A549 (cell line): ENCODE results near the gene NUP214. TPM values are rescaled to one million over a fixed set of nuclear protein-coding genes. Genes with fewer than 3 reads are reported as not detected.

Source experiments
- ATAC-seq, 2 experiments: fragments of 200-7000 bp in 1 of 2; fragments of >200 bp in 1 of 2; cut with Nextera tagmentation in 1 of 2; cut with Tn5 transposase in 1 of 2; 3 replicates each; pipeline versions ENCODE4 v1.8.0 to v1.9.1; 2018 to 2020; ENCODE audit warnings: mild to moderate bottlenecking in 1 of 2, moderate library complexity in 1 of 2
- CTCF ChIA-PET: fragments of 300-600 bp; sonication (Branson Sonifier 250); formaldehyde crosslinking; extraction: SDS; loops from one replicate; lab custom pipeline; 2021; ENCODE audit warnings: antibody characterized with exemption, inconsistent platforms; lab: Yijun Ruan, JAX
- POLR2A ChIA-PET: fragments of 350-600 bp; formaldehyde crosslinking; extraction: SDS; loops from one replicate; lab custom pipeline; 2021; ENCODE audit warnings: antibody characterized with exemption, inconsistent platforms; lab: Yijun Ruan, JAX
- DNase-seq, 2 experiments: peaks; one replicate each; pipeline versions ENCODE4 v3.0.0 to v3.0.0-alpha.2; 2011 to 2016; ENCODE audit warnings: low read depth in 1 of 2, low spot score in 1 of 2
- FAIRE-seq: peaks from 2 replicates; lab custom pipeline; 2011; peaks lifted over from hg19 to GRCh38; lab: Jason Lieb, UNC
- H3K27ac ChIP-seq, 2 experiments: fragments of >200 bp; sonication (Bioruptor Twin); formaldehyde crosslinking; 3 replicates each; pipeline ENCODE4 v1.5.1; 2016 to 2017
- H3K4me1 ChIP-seq: fragments of >200 bp; sonication (Bioruptor Twin); formaldehyde crosslinking; 3 replicates; pipeline ENCODE4 v1.6.1; 2016
- H3K4me2 ChIP-seq: fragments of >200 bp; sonication (Bioruptor Twin); formaldehyde crosslinking; 3 replicates; pipeline ENCODE4 v1.6.1; 2016
- H3K4me3 ChIP-seq: fragments of >200 bp; sonication (Bioruptor Twin); formaldehyde crosslinking; 3 replicates; pipeline ENCODE4 v1.5.1; 2016
- H3K9me3 ChIP-seq: fragments of >200 bp; sonication (Bioruptor Twin); formaldehyde crosslinking; 3 replicates; pipeline ENCODE4 v1.6.1; 2016
- BHLHE40 ChIP-seq: IDR thresholded peaks from 2 replicates; pipeline ENCODE4 v1.6.1; 2012; ENCODE audit warnings: low read depth, low read length, inconsistent platforms
- EP300 ChIP-seq, 2 experiments: fragments of >200 bp; sonication (Bioruptor Twin); formaldehyde crosslinking; IDR thresholded peaks; 2 replicates in 1 of 2; 3 replicates in 1 of 2; pipeline ENCODE4 v1.6.1; 2016 to 2017
- GATA3 ChIP-seq: IDR thresholded peaks from 2 replicates; pipeline ENCODE4 v1.6.1; 2012; ENCODE audit warnings: borderline replicate concordance
- HEYL ChIP-seq: fragments of 250-450 bp; sonication (Bioruptor Pico); IDR thresholded peaks from 2 replicates; pipeline ENCODE4 v1.8.0; 2021; ENCODE audit warnings: mild to moderate bottlenecking, moderate library complexity
- HOXA7 ChIP-seq: fragments of 250-450 bp; sonication (Bioruptor Pico); IDR thresholded peaks from 2 replicates; pipeline ENCODE4 v1.5.0; 2020; ENCODE audit warnings: mild to moderate bottlenecking, moderate library complexity
- HOXB13 ChIP-seq: fragments of 250-450 bp; sonication (Bioruptor Pico); IDR thresholded peaks from 2 replicates; pipeline ENCODE4 v1.5.0; 2020; ENCODE audit warnings: low read depth, mild to moderate bottlenecking, moderate library complexity
- JUNB ChIP-seq: fragments of >200 bp; sonication (Bioruptor Twin); formaldehyde crosslinking; IDR thresholded peaks from 2 replicates; pipeline ENCODE4 v1.6.1; 2016
- KDM5A ChIP-seq: fragments of 200-600 bp; sonication (generic); IDR thresholded peaks from 2 replicates; pipeline ENCODE4 v1.6.1; 2016; ENCODE audit warnings: antibody characterized with exemption, mild to moderate bottlenecking
- MAFK ChIP-seq: fragments of 450-650 bp; IDR thresholded peaks from 2 replicates; pipeline ENCODE4 v1.6.1; 2014; ENCODE audit not compliant: partially characterized antibody
- MAZ ChIP-seq: fragments of 150-350 bp; IDR thresholded peaks from 2 replicates; pipeline ENCODE4 v1.6.1; 2014; ENCODE audit warnings: antibody characterized with exemption, low read depth, low read length, borderline replicate concordance
- MYC ChIP-seq: IDR thresholded peaks from 2 replicates; pipeline ENCODE4 v1.6.1; 2012; ENCODE audit warnings: mild to moderate bottlenecking, inconsistent platforms, low read length, improper control_type of control experiment, borderline replicate concordance
- NPAS2 ChIP-seq: fragments of 250-450 bp; sonication (Bioruptor Pico); IDR thresholded peaks from 2 replicates; pipeline ENCODE4 v1.8.0; 2022; ENCODE audit warnings: mild to moderate bottlenecking, moderate library complexity, borderline replicate concordance
- POLR2AphosphoS2 ChIP-seq: conservative IDR thresholded peaks from 2 replicates; pipeline ENCODE4 v1.6.1; 2012; ENCODE audit warnings: low read length, improper control_type of control experiment, inconsistent platforms
- RAD21 ChIP-seq, 2 experiments: fragments of >200 bp in 1 of 2; sonication (Bioruptor Twin) in 1 of 2; formaldehyde crosslinking in 1 of 2; IDR thresholded peaks in 1 of 2; conservative IDR thresholded peaks in 1 of 2; 2 replicates in 1 of 2; 3 replicates in 1 of 2; pipeline ENCODE4 v1.6.1; 2012 to 2018; ENCODE audit warnings: inconsistent platforms in 1 of 2
- RFX5 ChIP-seq: fragments of 450-650 bp; IDR thresholded peaks from 2 replicates; pipeline ENCODE4 v1.7.1; 2014; ENCODE audit warnings: antibody characterized with exemption, mild to moderate bottlenecking, moderate library complexity
- SREBF2 ChIP-seq: fragments of 450-650 bp; IDR thresholded peaks from 2 replicates; pipeline ENCODE4 v1.6.1; 2014; ENCODE audit warnings: mild to moderate bottlenecking, moderate library complexity
- TP53 ChIP-seq: fragments of 250-450 bp; sonication (Bioruptor Pico); IDR thresholded peaks from 2 replicates; pipeline ENCODE4 v1.5.0; 2021; ENCODE audit warnings: mild to moderate bottlenecking, moderate library complexity
- ZFP36 ChIP-seq: fragments of 450-650 bp; IDR thresholded peaks from 2 replicates; pipeline ENCODE4 v1.6.1; 2014; ENCODE audit warnings: borderline replicate concordance; ENCODE audit not compliant: partially characterized antibody
- ZNF302 ChIP-seq: fragments of 250-450 bp; sonication (Bioruptor Pico); IDR thresholded peaks from 2 replicates; pipeline ENCODE4 v1.9.0; 2021; ENCODE audit warnings: inconsistent platforms, mild to moderate bottlenecking, moderate library complexity
- WGBS: methylation state at CpG from one replicate; pipeline ENCODE4 v1.1.6; 2017; ENCODE audit errors: missing lambda C conversion rate; 5-methylcytosine and 5-hydroxymethylcytosine counted together
- polyA plus RNA-seq, 4 experiments: library from polyadenylated mRNA; depleted of rRNA in 3 of 4; stranded (reverse); fragments of >200 nt; fragmentation: RNase III in 1 of 4; extraction: RNeasy Plus Mini Kit Qiagen cat#74134 plus additional on column Dnase treatment in 1 of 4; gene quantifications; 2 replicates in 3 of 4; 3 replicates in 1 of 4; pipeline ENCODE4 v1.2.3, GENCODE V29; 2011 to 2017
- TF ChIP-seq, protein P1 (sequence below): fragments of >200 bp; sonication (Bioruptor Twin); formaldehyde crosslinking; IDR thresholded peaks from 3 replicates; pipeline ENCODE4 v1.6.1; 2016
- TF ChIP-seq, protein P2 (sequence below): fragments of 200-600 bp; sonication (generic); IDR thresholded peaks from 2 replicates; pipeline ENCODE4 v1.6.1; 2016; ENCODE audit warnings: antibody characterized with exemption, mild to moderate bottlenecking, moderate library complexity
- TF ChIP-seq, protein P3 (sequence below): IDR thresholded peaks from 2 replicates; pipeline ENCODE4 v1.6.1; 2012
- TF ChIP-seq, protein P4 (sequence below): fragments of 250-450 bp; sonication (Bioruptor Pico); IDR thresholded peaks from 2 replicates; pipeline ENCODE4 v1.5.0; 2021; ENCODE audit warnings: mild to moderate bottlenecking, moderate library complexity, borderline replicate concordance
- TF ChIP-seq, protein P5 (sequence below): fragments of >200 bp; sonication (Bioruptor Twin); formaldehyde crosslinking; IDR thresholded peaks from 3 replicates; pipeline ENCODE4 v1.5.1; 2016

NUP214 gene
- polyA plus RNA-seq, 2 of the 4 experiments (the other 2 are of a cell fraction): 14.4 to 18.5 TPM

DNA sequence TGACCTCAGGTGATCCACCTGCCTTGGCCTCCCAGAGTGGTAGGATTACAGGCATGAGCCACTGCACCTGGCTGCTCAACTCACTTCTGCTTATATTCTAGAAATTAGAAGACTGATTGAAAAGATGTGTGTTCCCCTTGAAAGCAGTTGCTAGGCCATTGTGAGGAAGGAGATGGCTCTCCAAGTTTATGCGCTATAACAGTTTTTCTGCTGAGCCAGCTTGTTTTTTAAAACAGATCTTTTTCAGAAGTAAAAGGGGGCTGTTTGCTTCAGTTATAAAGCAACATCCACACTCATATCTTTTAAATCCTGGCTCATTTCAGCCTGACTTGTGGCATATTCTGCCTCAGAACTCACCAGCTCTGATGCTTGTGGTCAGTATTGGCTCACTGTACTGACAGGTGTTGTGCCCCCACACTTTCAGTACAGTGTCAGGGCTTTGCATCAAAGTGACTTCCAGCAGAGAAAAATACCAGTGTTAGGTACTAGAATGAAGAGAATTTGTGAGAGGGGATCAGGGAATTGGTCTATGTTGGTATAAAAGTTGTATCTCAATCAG lies 49.4 kb downstream of the NUP214 start:
- Histone ChIP-seq H3K4me2 (no peak overlapping the region), H3K4me3 (no peak overlapping the region), H3K4me1 (no peaks in the 10 kb centered on the region), H3K27ac (no peak overlapping the region), H3K9me3 (no peaks in the 10 kb centered on the region)
- ChIA-PET CTCF (interaction anchor here (10.7 kb wide), 1 partner anchor 161 kb away, joined by 189 read pairs; no protein-coding TSS in a partner anchor), POLR2A (no interaction called here)
- WGBS: 100% methylated on average over 1 of the region's 1 CpG
- no peak for DNase-seq
- ATAC-seq: no peak
- FAIRE-seq: no peak
- peak; percentile 87 for TF ChIP-seq MAFK
- TF ChIP-seq ZFP36: no peak
- no peak for TF ChIP-seq SREBF2
- no peak for TF ChIP-seq HOXB13 (CRISPR knock-in tag)
- no peak for TF ChIP-seq HOXA7 (CRISPR knock-in tag)
- TF ChIP-seq JUNB: no peak
- TF ChIP-seq POLR2AphosphoS2: no peak
- no peak for TF ChIP-seq EP300 (IDR thresholded peaks at IDR 0.05)

DNA sequence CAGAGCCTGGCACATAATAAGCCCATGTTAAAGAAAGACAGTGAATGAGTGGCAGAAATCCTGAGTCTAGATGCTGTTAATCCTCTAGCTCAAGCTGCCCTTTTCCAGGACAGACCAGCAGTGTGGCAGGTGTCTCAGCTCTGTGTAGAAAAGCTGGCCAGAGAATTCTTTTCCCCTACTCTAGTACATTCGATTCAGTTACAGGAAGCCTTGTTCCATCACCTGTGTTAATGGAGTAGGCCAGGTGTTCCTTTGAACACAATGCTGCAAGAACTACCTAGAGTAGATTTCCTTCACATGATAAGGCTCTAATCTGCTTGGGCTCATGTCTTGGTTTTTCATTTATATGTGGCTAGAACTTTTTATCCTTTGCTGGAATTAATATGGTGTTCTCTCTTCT lies 52.5 kb downstream of the NUP214 start:
- ChIA-PET CTCF (interaction anchor here (0.6 to 10.7 kb wide), 30 partner anchors 11 to 163 kb away, joined by 3 to 189 read pairs (median 4); no protein-coding TSS in a partner anchor), POLR2A (no interaction called here)
- Histone ChIP-seq H3K4me3 (no peak overlapping the region), H3K4me1 (no peaks in the 10 kb centered on the region), H3K9me3 (no peaks in the 10 kb centered on the region), H3K4me2 (no peak overlapping the region), H3K27ac (no peak overlapping the region)
- 82% methylated on average over 1 of the region's 1 CpG for WGBS
- no peak for DNase-seq
- no peak for FAIRE-seq
- peak; percentile 40 to 42; a peak in 4 of 6 replicates for ATAC-seq
- TF ChIP-seq HOXB13 (CRISPR knock-in tag): no peak
- TF ChIP-seq ZNF302: no peak
- no peak for TF ChIP-seq KDM5A

DNA sequence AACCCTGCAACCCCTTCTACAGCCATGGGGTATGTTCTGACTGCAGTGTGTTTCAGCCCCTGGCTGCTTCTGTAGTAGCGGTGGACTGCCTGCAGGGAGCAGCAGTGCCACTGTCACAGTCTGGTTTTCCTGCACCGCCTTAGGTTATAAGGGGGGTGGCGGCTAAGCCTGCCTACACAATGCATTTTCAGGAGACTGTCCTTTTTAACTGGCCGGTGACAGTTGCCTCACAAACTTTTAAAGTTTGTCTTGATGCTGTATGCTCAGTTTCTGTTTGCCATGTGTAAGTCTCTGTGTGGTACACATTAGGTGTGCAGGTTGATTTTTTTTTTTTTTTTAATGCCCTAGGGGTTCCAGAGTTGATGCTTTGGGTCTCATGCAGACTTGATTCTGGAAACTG lies 53.0 kb downstream of the NUP214 start:
- ChIA-PET POLR2A (no interaction called here), CTCF (interaction anchor here (0.6 to 10.7 kb wide), 36 partner anchors 11 to 1016 kb away, joined by 3 to 189 read pairs (median 4); no protein-coding TSS in a partner anchor)
- ATAC-seq (peak; percentile 98 to 99), DNase-seq (peak; percentile 67 to 88), FAIRE-seq (no peak)
- H3K4me2 ChIP-seq: no peak overlapping the region
- 17% methylated on average over 4 of the region's 4 CpGs for WGBS
- no peak overlapping the region for H3K27ac ChIP-seq
- H3K4me1 ChIP-seq: no peaks in the 10 kb centered on the region
- H3K4me3 ChIP-seq: no peak overlapping the region
- no peaks in the 10 kb centered on the region for H3K9me3 ChIP-seq
- TF ChIP-seq TP53 (CRISPR knock-in tag): no peak
- TF ChIP-seq NPAS2 (CRISPR knock-in tag): no peak
- TF ChIP-seq RFX5: no peak
- TF ChIP-seq MYC: no peak
- TF ChIP-seq, protein P1, sequence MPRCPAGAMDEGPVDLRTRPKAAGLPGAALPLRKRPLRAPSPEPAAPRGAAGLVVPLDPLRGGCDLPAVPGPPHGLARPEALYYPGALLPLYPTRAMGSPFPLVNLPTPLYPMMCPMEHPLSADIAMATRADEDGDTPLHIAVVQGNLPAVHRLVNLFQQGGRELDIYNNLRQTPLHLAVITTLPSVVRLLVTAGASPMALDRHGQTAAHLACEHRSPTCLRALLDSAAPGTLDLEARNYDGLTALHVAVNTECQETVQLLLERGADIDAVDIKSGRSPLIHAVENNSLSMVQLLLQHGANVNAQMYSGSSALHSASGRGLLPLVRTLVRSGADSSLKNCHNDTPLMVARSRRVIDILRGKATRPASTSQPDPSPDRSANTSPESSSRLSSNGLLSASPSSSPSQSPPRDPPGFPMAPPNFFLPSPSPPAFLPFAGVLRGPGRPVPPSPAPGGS: no peak
- no peak for TF ChIP-seq ZNF302
- TF ChIP-seq MAZ: no peak
- no peak for TF ChIP-seq BHLHE40
- TF ChIP-seq, protein P2, sequence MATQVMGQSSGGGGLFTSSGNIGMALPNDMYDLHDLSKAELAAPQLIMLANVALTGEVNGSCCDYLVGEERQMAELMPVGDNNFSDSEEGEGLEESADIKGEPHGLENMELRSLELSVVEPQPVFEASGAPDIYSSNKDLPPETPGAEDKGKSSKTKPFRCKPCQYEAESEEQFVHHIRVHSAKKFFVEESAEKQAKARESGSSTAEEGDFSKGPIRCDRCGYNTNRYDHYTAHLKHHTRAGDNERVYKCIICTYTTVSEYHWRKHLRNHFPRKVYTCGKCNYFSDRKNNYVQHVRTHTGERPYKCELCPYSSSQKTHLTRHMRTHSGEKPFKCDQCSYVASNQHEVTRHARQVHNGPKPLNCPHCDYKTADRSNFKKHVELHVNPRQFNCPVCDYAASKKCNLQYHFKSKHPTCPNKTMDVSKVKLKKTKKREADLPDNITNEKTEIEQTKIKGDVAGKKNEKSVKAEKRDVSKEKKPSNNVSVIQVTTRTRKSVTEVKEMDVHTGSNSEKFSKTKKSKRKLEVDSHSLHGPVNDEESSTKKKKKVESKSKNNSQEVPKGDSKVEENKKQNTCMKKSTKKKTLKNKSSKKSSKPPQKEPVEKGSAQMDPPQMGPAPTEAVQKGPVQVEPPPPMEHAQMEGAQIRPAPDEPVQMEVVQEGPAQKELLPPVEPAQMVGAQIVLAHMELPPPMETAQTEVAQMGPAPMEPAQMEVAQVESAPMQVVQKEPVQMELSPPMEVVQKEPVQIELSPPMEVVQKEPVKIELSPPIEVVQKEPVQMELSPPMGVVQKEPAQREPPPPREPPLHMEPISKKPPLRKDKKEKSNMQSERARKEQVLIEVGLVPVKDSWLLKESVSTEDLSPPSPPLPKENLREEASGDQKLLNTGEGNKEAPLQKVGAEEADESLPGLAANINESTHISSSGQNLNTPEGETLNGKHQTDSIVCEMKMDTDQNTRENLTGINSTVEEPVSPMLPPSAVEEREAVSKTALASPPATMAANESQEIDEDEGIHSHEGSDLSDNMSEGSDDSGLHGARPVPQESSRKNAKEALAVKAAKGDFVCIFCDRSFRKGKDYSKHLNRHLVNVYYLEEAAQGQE: no peak
- no peak for TF ChIP-seq KDM5A
- no peak for TF ChIP-seq HOXA7 (CRISPR knock-in tag)
- TF ChIP-seq MAFK: no peak
- TF ChIP-seq, protein P3, sequence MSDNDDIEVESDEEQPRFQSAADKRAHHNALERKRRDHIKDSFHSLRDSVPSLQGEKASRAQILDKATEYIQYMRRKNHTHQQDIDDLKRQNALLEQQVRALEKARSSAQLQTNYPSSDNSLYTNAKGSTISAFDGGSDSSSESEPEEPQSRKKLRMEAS: no peak
- no peak for TF ChIP-seq HEYL
- peak; percentile 74 to 79 for TF ChIP-seq RAD21 (conservative IDR thresholded peaks at IDR 0.05 in 1 of 2, IDR thresholded peaks at IDR 0.05 in 1 of 2)
- TF ChIP-seq, protein P4, sequence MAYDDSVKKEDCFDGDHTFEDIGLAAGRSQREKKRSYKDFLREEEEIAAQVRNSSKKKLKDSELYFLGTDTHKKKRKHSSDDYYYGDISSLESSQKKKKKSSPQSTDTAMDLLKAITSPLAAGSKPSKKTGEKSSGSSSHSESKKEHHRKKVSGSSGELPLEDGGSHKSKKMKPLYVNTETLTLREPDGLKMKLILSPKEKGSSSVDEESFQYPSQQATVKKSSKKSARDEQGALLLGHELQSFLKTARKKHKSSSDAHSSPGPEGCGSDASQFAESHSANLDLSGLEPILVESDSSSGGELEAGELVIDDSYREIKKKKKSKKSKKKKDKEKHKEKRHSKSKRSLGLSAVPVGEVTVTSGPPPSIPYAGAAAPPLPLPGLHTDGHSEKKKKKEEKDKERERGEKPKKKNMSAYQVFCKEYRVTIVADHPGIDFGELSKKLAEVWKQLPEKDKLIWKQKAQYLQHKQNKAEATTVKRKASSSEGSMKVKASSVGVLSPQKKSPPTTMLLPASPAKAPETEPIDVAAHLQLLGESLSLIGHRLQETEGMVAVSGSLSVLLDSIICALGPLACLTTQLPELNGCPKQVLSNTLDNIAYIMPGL (CRISPR knock-in tag): no peak
- no peak for TF ChIP-seq EP300 (IDR thresholded peaks at IDR 0.05)
- TF ChIP-seq GATA3: no peak
- TF ChIP-seq, protein P5, sequence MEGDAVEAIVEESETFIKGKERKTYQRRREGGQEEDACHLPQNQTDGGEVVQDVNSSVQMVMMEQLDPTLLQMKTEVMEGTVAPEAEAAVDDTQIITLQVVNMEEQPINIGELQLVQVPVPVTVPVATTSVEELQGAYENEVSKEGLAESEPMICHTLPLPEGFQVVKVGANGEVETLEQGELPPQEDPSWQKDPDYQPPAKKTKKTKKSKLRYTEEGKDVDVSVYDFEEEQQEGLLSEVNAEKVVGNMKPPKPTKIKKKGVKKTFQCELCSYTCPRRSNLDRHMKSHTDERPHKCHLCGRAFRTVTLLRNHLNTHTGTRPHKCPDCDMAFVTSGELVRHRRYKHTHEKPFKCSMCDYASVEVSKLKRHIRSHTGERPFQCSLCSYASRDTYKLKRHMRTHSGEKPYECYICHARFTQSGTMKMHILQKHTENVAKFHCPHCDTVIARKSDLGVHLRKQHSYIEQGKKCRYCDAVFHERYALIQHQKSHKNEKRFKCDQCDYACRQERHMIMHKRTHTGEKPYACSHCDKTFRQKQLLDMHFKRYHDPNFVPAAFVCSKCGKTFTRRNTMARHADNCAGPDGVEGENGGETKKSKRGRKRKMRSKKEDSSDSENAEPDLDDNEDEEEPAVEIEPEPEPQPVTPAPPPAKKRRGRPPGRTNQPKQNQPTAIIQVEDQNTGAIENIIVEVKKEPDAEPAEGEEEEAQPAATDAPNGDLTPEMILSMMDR: peak; percentile 70
